Stimulated activated CD8-positive, alpha-beta memory T cell treated with anti-CD3 and anti-CD28 coated beads, Interleukin-15, amount 100 ng/mL, for 48 hours (primary cell): Measurements from ENCODE around the gene KLF7.

Experiments used
- DNase-seq, 2 donors: peaks; one replicate each; pipeline ENCODE4 v3.0.0-alpha.2; 2020; ENCODE audit warnings: low read depth in 2 of 2

The KLF7 gene

GRCh38 chr2:207148020-207148419 lies 17.7 kb downstream of the KLF7 start:
- DNase-seq: no peak

- DNase-seq: no peak
Measured at GRCh38 chr2:207144173-207144785, 21.5 kb downstream of the KLF7 start.

- no peak for DNase-seq
Measured at GRCh38 chr2:207143215-207144172, 22.3 kb downstream of the KLF7 start.

GRCh38 chr2:207142461-207142860 lies 23.3 kb downstream of the KLF7 start:
- DNase-seq: no peak

- no peak for DNase-seq
Measured at GRCh38 chr2:207141386-207141785, 24.4 kb downstream of the KLF7 start.

GRCh38 chr2:207140265-207140664 lies 25.5 kb downstream of the KLF7 start:
- DNase-seq: no peak

GRCh38 chr2:207139552-207139951 lies 26.2 kb downstream of the KLF7 start:
- DNase-seq: no peak

GRCh38 chr2:207138627-207139297 lies 27.0 kb downstream of the KLF7 start:
- no peak for DNase-seq

- DNase-seq: no peak
Measured at GRCh38 chr2:207137596-207138337, 28.0 kb downstream of the KLF7 start.

- DNase-seq: no peak
Measured at GRCh38 chr2:207136874-207137273, 28.9 kb downstream of the KLF7 start.

GRCh38 chr2:207135801-207136457 lies 29.8 kb downstream of the KLF7 start:
- DNase-seq: no peak

- no peak for DNase-seq
Measured at GRCh38 chr2:207135340-207135739, 30.4 kb downstream of the KLF7 start.

- DNase-seq: no peak
Measured at GRCh38 chr2:207133820-207134519, 31.8 kb downstream of the KLF7 start.

GRCh38 chr2:207133458-207133819 lies 32.3 kb downstream of the KLF7 start:
- no peak for DNase-seq

- no peak for DNase-seq
Measured at GRCh38 chr2:207132019-207132418, 33.7 kb downstream of the KLF7 start.

- no peak for DNase-seq
Measured at GRCh38 chr2:207131594-207131993, 34.2 kb downstream of the KLF7 start.

- no peak for DNase-seq
Measured at GRCh38 chr2:207130958-207131521, 34.7 kb downstream of the KLF7 start.

- DNase-seq: no peak
Measured at GRCh38 chr2:207129821-207130220, 35.9 kb downstream of the KLF7 start.

- DNase-seq: no peak
Measured at GRCh38 chr2:207128867-207129266, 36.9 kb downstream of the KLF7 start.

GRCh38 chr2:207126724-207127308 lies 38.9 kb downstream of the KLF7 start:
- no peak for DNase-seq
